OCI-LY7 (cell line): ENCODE measurements around the gene SBF2. TPM values are rescaled to one million over a fixed set of nuclear protein-coding genes. Genes with fewer than 3 reads are reported as not detected.

Experiments
- BruUV-seq: library from RNA; stranded (reverse); fragments of 400-500 nt; replicated peaks from 2 replicates; lab custom pipeline; 2021; lab: Mats Ljungman, UMichigan
- CTCF ChIA-PET: fragments of 300-600 bp; sonication (Branson Sonifier 250); formaldehyde crosslinking; loops from one replicate; lab custom pipeline; 2022; ENCODE audit warnings: antibody characterized with exemption; ENCODE audit not compliant: unreplicated experiment; lab: Charles Lee
- POLR2A ChIA-PET: fragments of 300-600 bp; sonication (Branson Sonifier 250); formaldehyde crosslinking; loops from one replicate; lab custom pipeline; 2022; ENCODE audit warnings: antibody characterized with exemption; lab: Charles Lee
- DNase-seq: peaks from one replicate; pipeline ENCODE4 v3.0.0-alpha.2; 2015; ENCODE audit warnings: low spot score
- H2AFZ ChIP-seq: fragments of 200-600 bp; sonication (generic), shearing (Covaris generic); 2 replicates; pipeline ENCODE4 v1.6.1; 2014; ENCODE audit warnings: mild to moderate bottlenecking, antibody characterized with exemption, low read length, moderate library complexity
- H3K27ac ChIP-seq: fragments of 200-600 bp; sonication (generic); 2 replicates; pipeline ENCODE4 v1.5.1; 2014; ENCODE audit warnings: mixed run types, low read depth, mild to moderate bottlenecking, moderate library complexity, low read length, inconsistent platforms; ENCODE audit not compliant: poor library complexity, severe bottlenecking
- H3K36me3 ChIP-seq: fragments of 200-600 bp; sonication (generic); 2 replicates; pipeline ENCODE4 v1.6.1; 2014; ENCODE audit warnings: mild to moderate bottlenecking, antibody characterized with exemption, low read length, moderate library complexity, mixed read lengths; ENCODE audit not compliant: insufficient read depth
- H3K4me1 ChIP-seq: fragments of 200-600 bp; sonication (generic); 2 replicates; pipeline ENCODE4 v1.5.1; 2014; ENCODE audit warnings: mild to moderate bottlenecking, low read length; ENCODE audit not compliant: insufficient read depth, poor library complexity, severe bottlenecking
- H3K4me2 ChIP-seq: fragments of 200-600 bp; sonication (generic); 2 replicates; pipeline ENCODE4 v1.6.1; 2014; ENCODE audit warnings: mild to moderate bottlenecking, low read length
- H3K4me3 ChIP-seq: fragments of 200-600 bp; sonication (generic); 2 replicates; pipeline ENCODE4 v1.5.1; 2014; ENCODE audit warnings: mild to moderate bottlenecking, low read depth, low read length; ENCODE audit not compliant: poor library complexity, severe bottlenecking
- H3K79me2 ChIP-seq: fragments of 200-600 bp; sonication (generic); 2 replicates; pipeline ENCODE4 v1.6.1; 2016; ENCODE audit warnings: low read depth, mild to moderate bottlenecking, low read length, moderate library complexity, mixed read lengths; ENCODE audit not compliant: insufficient read depth
- H3K9me2 ChIP-seq: fragments of 200-600 bp; sonication (generic); 2 replicates; pipeline ENCODE4 v1.6.1; 2016; ENCODE audit warnings: mild to moderate bottlenecking, low read length, mixed read lengths; ENCODE audit not compliant: insufficient read depth
- H3K9me3 ChIP-seq: fragments of 200-600 bp; sonication (generic); 2 replicates; pipeline ENCODE4 v1.6.1; 2014; ENCODE audit warnings: mild to moderate bottlenecking, mixed run types, low read length, mixed read lengths
- H4K20me1 ChIP-seq: fragments of 200-600 bp; sonication (generic); 2 replicates; pipeline ENCODE4 v1.6.1; 2014; ENCODE audit warnings: mild to moderate bottlenecking, antibody characterized with exemption, low read length, moderate library complexity, mixed read lengths; ENCODE audit not compliant: insufficient read depth
- EZH2phosphoT487 ChIP-seq: fragments of 200-600 bp; sonication (generic); IDR thresholded peaks from 2 replicates; pipeline ENCODE4 v1.6.1; 2018; ENCODE audit warnings: low read depth, borderline replicate concordance, mild to moderate bottlenecking, mixed run types, antibody characterized with exemption, low read length, moderate library complexity, mixed read lengths
- intact Hi-C: fragments of 100-400 bp; cut with micrococcal nuclease; formaldehyde crosslinking; loops from one replicate; pipeline ENCODE4 v1.10.0; 2022; ENCODE audit not compliant: unreplicated experiment
- total RNA-seq, 2 experiments: library from RNA; depleted of rRNA in 1 of 2; stranded (reverse); fragments of >200 nt in 1 of 2; shearing (Covaris generic) in 1 of 2; gene quantifications; 2 replicates each; pipeline ENCODE4 v1.2.3, GENCODE V29; 2014 to 2022
- TF ChIP-seq, protein P1 (sequence below): fragments of 200-600 bp; sonication (generic); conservative IDR thresholded peaks from 2 replicates; pipeline ENCODE4 v1.5.1; 2014; ENCODE audit warnings: mild to moderate bottlenecking, antibody characterized with exemption, low read length, moderate library complexity, mixed read lengths

Gene SBF2
- total RNA-seq, 2 experiments from 2014 or later = 12.9 to 14.3 TPM

- no peaks in the 10 kb centered on the region for H3K9me2 ChIP-seq
- H3K4me1 ChIP-seq = peaks cover 45% of the 10 kb centered on the region
- H3K9me3 ChIP-seq = no peaks in the 10 kb centered on the region
- peak overlapping the region; percentile 76 for H3K4me2 ChIP-seq
- TF ChIP-seq, protein P1, sequence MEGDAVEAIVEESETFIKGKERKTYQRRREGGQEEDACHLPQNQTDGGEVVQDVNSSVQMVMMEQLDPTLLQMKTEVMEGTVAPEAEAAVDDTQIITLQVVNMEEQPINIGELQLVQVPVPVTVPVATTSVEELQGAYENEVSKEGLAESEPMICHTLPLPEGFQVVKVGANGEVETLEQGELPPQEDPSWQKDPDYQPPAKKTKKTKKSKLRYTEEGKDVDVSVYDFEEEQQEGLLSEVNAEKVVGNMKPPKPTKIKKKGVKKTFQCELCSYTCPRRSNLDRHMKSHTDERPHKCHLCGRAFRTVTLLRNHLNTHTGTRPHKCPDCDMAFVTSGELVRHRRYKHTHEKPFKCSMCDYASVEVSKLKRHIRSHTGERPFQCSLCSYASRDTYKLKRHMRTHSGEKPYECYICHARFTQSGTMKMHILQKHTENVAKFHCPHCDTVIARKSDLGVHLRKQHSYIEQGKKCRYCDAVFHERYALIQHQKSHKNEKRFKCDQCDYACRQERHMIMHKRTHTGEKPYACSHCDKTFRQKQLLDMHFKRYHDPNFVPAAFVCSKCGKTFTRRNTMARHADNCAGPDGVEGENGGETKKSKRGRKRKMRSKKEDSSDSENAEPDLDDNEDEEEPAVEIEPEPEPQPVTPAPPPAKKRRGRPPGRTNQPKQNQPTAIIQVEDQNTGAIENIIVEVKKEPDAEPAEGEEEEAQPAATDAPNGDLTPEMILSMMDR = no peak
- no peak for TF ChIP-seq EZH2phosphoT487
- H4K20me1 ChIP-seq = no peaks in the 10 kb centered on the region
- intact Hi-C loops = no loop called here
- peak overlapping the region; percentile 62 for H3K4me3 ChIP-seq
- peak overlapping the region; percentile 68; the same call in 1 of the 2 replicates for H2AFZ ChIP-seq
- no peak overlapping the region for H3K27ac ChIP-seq
- H3K36me3 ChIP-seq = no peaks in the 10 kb centered on the region
- no TSS peak for BruUV-seq
- H3K79me2 ChIP-seq = no peaks in the 10 kb centered on the region
- no peak for DNase-seq
- POLR2A ChIA-PET = interaction anchor here (0.6 to 2.6 kb wide), 2 partner anchors 12 to 682 kb away, joined by 6 to 7 read pairs; no protein-coding TSS in a partner anchor
- CTCF ChIA-PET = interaction anchor here (0.6 to 1.0 kb wide), 2 partner anchors 8 to 11 kb away, joined by 3 to 4 read pairs; no protein-coding TSS in a partner anchor
Observed at GRCh38 chr11:10302359-10302743, 8.3 kb upstream of the SBF2 start.

DNA sequence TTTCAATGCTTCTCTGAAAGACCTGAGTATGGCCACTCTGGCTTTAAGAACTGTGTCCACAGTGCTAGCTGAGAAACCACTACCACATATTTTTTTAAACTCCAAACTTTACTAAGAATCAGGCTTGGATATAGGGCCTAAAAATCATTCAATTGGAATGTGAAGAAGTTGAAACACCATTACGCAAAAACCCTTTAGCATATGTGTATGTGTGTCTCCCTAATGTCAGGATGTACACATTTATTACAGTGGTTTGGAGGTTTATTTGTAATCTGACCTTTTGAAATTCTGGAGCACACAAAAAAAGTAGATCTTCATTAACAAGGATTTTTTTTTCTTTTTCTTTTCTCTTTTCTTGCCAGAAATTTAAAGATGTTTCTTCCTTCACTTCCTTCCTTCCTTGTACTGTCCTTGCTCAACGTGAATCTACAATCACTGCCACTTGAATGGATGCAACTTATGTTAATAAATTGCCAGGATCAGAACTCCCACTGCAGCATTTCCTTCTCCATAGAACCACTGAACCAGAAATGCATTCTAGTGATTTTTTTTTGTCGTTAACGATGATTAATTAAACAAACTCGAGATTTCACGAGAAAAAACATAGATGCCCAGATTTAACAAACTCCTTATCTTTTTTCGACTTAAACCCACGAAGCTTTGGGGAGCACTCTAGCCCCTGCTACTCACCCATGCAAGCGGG lies 7.8 kb upstream of the SBF2 start:
- intact Hi-C loops = no loop called here
- no peak for DNase-seq
- peaks cover 40% of the 10 kb centered on the region for H3K4me1 ChIP-seq
- CTCF ChIA-PET = interaction anchor here (0.6 kb wide), 1 partner anchor 9 kb away, joined by 3 read pairs; no protein-coding TSS in a partner anchor
- H3K9me3 ChIP-seq = no peaks in the 10 kb centered on the region
- no peaks in the 10 kb centered on the region for H3K79me2 ChIP-seq
- H3K4me3 ChIP-seq = no peak overlapping the region
- TF ChIP-seq EZH2phosphoT487 = no peak
- TF ChIP-seq, protein P1 = no peak
- H3K36me3 ChIP-seq = no peaks in the 10 kb centered on the region
- no peaks in the 10 kb centered on the region for H4K20me1 ChIP-seq
- no peak overlapping the region for H3K27ac ChIP-seq
- no peak overlapping the region for H3K4me2 ChIP-seq
- BruUV-seq = no TSS peak
- no peaks in the 10 kb centered on the region for H3K9me2 ChIP-seq
- POLR2A ChIA-PET = interaction anchor here (2.6 kb wide), 1 partner anchor 13 kb away, joined by 7 read pairs; no protein-coding TSS in a partner anchor
- H2AFZ ChIP-seq = no peak overlapping the region

- no peaks in the 10 kb centered on the region for H3K79me2 ChIP-seq
- no peaks in the 10 kb centered on the region for H3K36me3 ChIP-seq
- intact Hi-C loops = no loop called here
Observed at GRCh38 chr11:10298342-10298741, 4.3 kb upstream of the SBF2 start.

More at GRCh38 chr11:10298342-10298741, 4.3 kb upstream of the SBF2 start:
- H3K27ac ChIP-seq = no peak overlapping the region
- H3K4me1 ChIP-seq = peaks cover 20% of the 10 kb centered on the region
- H2AFZ ChIP-seq = no peak overlapping the region
- ChIA-PET POLR2A (interaction anchor here (0.8 to 2.6 kb wide), 2 partner anchors 19 to 378 kb away, joined by 4 to 8 read pairs; no protein-coding TSS in a partner anchor), CTCF (no interaction called here)
- DNase-seq = no peak
- H3K4me2 ChIP-seq = no peak overlapping the region
- H3K9me3 ChIP-seq = no peaks in the 10 kb centered on the region
- TF ChIP-seq, protein P1 = peak; percentile 35; the same call in 1 of the 2 replicates
- TF ChIP-seq EZH2phosphoT487 = no peak
- peaks cover under 1% of the 10 kb centered on the region; the same call in 1 of the 2 replicates for H4K20me1 ChIP-seq
- no peak overlapping the region for H3K4me3 ChIP-seq
- no peaks in the 10 kb centered on the region for H3K9me2 ChIP-seq
- BruUV-seq = no TSS peak
